Thyroid gland (tissue), 4 donors: ENCODE measurements around the gene SPATA31C2. TPM values are rescaled to one million over a fixed set of nuclear protein-coding genes. Genes with fewer than 3 reads are reported as not detected.

Experiments
- total RNA-seq, 4 donors: library from RNA; depleted of rRNA; stranded (reverse); fragments of >200 nt; gene quantifications; one replicate each; pipeline ENCODE4 v1.2.3, GENCODE V29; 2016

Gene SPATA31C2
- total RNA-seq, 4 donors from 2014 or later = 0.13 TPM; not detected in 3

Other genes with a start within 250 kb of the SPATA31C2 start
- not detected for gene SPATA31C1, start 220.5 kb downstream of the SPATA31C2 start, total RNA-seq
- gene CDK20, start 163.9 kb downstream of the SPATA31C2 start, total RNA-seq = 10 to 100 TPM; 11.4 to 18.6 (median 14.3) TPM
- 100 to 1,000 TPM in 2 of 4 donors, 10 to 100 TPM in 2; 91.9 to 126 (median 103) TPM for gene SPIN1, start 250.0 kb upstream of the SPATA31C2 start, total RNA-seq